Neural progenitor cell (in vitro differentiated cells): ENCODE measurements around the gene NPY4R2. TPM values are rescaled to one million over a fixed set of nuclear protein-coding genes. Genes with fewer than 3 reads are reported as not detected.
"Not testable (repeated sequence)": the region's sequence is repeated elsewhere in the genome, so short reads cannot be mapped to it uniquely, and the experiment has no call there.

Experiments used
- DNase-seq: peaks from one replicate; pipeline ENCODE4 v3.0.0-alpha.2; 2016; ENCODE audit warnings: low spot score
- H2AFZ ChIP-seq: fragments of 200-600 bp; sonication (generic); replicated peaks from 2 replicates; pipeline ENCODE4 v1.6.1; 2016; ENCODE audit warnings: antibody characterized with exemption
- H3F3A ChIP-seq: fragments of 200-600 bp; sonication (generic); 2 replicates; pipeline ENCODE4 v1.6.1; 2016; ENCODE audit warnings: antibody characterized with exemption, low read depth
- H3K27ac ChIP-seq: fragments of 200-600 bp; sonication (generic); 2 replicates; pipeline ENCODE4 v1.5.1; 2016; ENCODE audit warnings: mild to moderate bottlenecking
- H3K27me3 ChIP-seq: fragments of 200-600 bp; sonication (generic); 2 replicates; pipeline ENCODE4 v1.6.1; 2016; ENCODE audit warnings: mild to moderate bottlenecking, moderate library complexity
- H3K36me3 ChIP-seq: fragments of 200-600 bp; sonication (generic); 2 replicates; pipeline ENCODE4 v1.5.1; 2016
- H3K4me1 ChIP-seq: fragments of 200-600 bp; sonication (generic); 2 replicates; pipeline ENCODE4 v1.6.1; 2016; ENCODE audit warnings: mixed run types
- H3K4me2 ChIP-seq: fragments of 200-600 bp; sonication (generic); 2 replicates; pipeline ENCODE4 v1.6.1; 2016
- H3K4me3 ChIP-seq: fragments of 200-600 bp; sonication (generic); 2 replicates; pipeline ENCODE4 v1.5.1; 2016
- H3K79me2 ChIP-seq: fragments of 200-600 bp; sonication (generic); 2 replicates; pipeline ENCODE4 v1.6.1; 2016; ENCODE audit warnings: low read depth
- H3K9ac ChIP-seq: fragments of 200-600 bp; sonication (generic); 2 replicates; pipeline ENCODE4 v1.6.1; 2016
- H3K9me3 ChIP-seq: fragments of 200-600 bp; sonication (generic); 2 replicates; pipeline ENCODE4 v1.5.1; 2016; ENCODE audit warnings: low read depth
- H4K20me1 ChIP-seq: fragments of 200-600 bp; sonication (generic); 2 replicates; pipeline ENCODE4 v1.6.1; 2016; ENCODE audit warnings: low read depth
- H3K27ac Mint-ChIP-seq: 3 replicates; pipeline ENCODE4 v1.8.0; 2021; ENCODE audit warnings: mixed read lengths
- H3K27me3 Mint-ChIP-seq: 2 replicates; pipeline ENCODE4 v1.8.0; 2022; ENCODE audit warnings: low read depth, mild to moderate bottlenecking, inconsistent platforms, moderate library complexity, mixed read lengths; ENCODE audit not compliant: insufficient read depth
- H3K36me3 Mint-ChIP-seq: 3 replicates; pipeline ENCODE4 v1.8.0; 2021; ENCODE audit warnings: mixed read lengths
- H3K4me1 Mint-ChIP-seq: 3 replicates; pipeline ENCODE4 v1.8.0; 2021; ENCODE audit warnings: mixed read lengths
- H3K4me3 Mint-ChIP-seq: 3 replicates; pipeline ENCODE4 v1.8.0; 2021; ENCODE audit warnings: mild to moderate bottlenecking, moderate library complexity, mixed read lengths
- H3K9me3 Mint-ChIP-seq: 3 replicates; pipeline ENCODE4 v1.8.0; 2020; ENCODE audit warnings: mixed read lengths
- total RNA-seq: library from RNA; depleted of rRNA; stranded (reverse); fragments of >200 nt; gene quantifications from 2 replicates; pipeline ENCODE4 v1.2.3, GENCODE V29; 2015; ENCODE audit warnings: low replicate concordance

NPY4R2 gene
- total RNA-seq, 1 donor from 2014 or later: not detected

- not testable (repeated sequence) for H3K4me3 Mint-ChIP-seq, H3K9ac ChIP-seq, H3K79me2 ChIP-seq, H3K36me3 Mint-ChIP-seq, H3K27me3 ChIP-seq, H3K27me3 Mint-ChIP-seq, H3K9me3 Mint-ChIP-seq, H3K27ac ChIP-seq, H3K4me1 ChIP-seq, DNase-seq, H3K27ac Mint-ChIP-seq, H3K4me1 Mint-ChIP-seq, H2AFZ ChIP-seq, H3K4me3 ChIP-seq, H3F3A ChIP-seq, H4K20me1 ChIP-seq, H3K4me2 ChIP-seq, H3K9me3 ChIP-seq, H3K36me3 ChIP-seq
Observed at GRCh38 chr10:47890737-47891136, 27.7 kb upstream of the NPY4R2 start.

GRCh38 chr10:47892494-47893261, 25.8 kb upstream of the NPY4R2 start:
- not testable (repeated sequence) for H3K27me3 ChIP-seq, H3K36me3 ChIP-seq, DNase-seq, H4K20me1 ChIP-seq, H3K27ac ChIP-seq, H3K27ac Mint-ChIP-seq, H3K36me3 Mint-ChIP-seq, H3F3A ChIP-seq, H2AFZ ChIP-seq, H3K9ac ChIP-seq, H3K27me3 Mint-ChIP-seq, H3K4me1 ChIP-seq, H3K4me3 Mint-ChIP-seq, H3K4me3 ChIP-seq, H3K79me2 ChIP-seq, H3K9me3 Mint-ChIP-seq, H3K4me1 Mint-ChIP-seq, H3K4me2 ChIP-seq, H3K9me3 ChIP-seq

- not testable (repeated sequence) for H3K9ac ChIP-seq, H3K9me3 ChIP-seq, H3K9me3 Mint-ChIP-seq, H3K36me3 ChIP-seq, H3F3A ChIP-seq, H3K4me1 ChIP-seq, H2AFZ ChIP-seq, H3K4me3 ChIP-seq, H3K4me2 ChIP-seq, H3K27ac ChIP-seq, H3K79me2 ChIP-seq, DNase-seq, H3K36me3 Mint-ChIP-seq, H3K27me3 ChIP-seq, H3K4me3 Mint-ChIP-seq, H4K20me1 ChIP-seq, H3K4me1 Mint-ChIP-seq, H3K27me3 Mint-ChIP-seq
- H3K27ac Mint-ChIP-seq: peak overlapping the region; percentile 8
Observed at GRCh38 chr10:47894571-47894970, 23.9 kb upstream of the NPY4R2 start.

- not testable (repeated sequence) for H3K36me3 ChIP-seq, H3K4me1 ChIP-seq, H3K79me2 ChIP-seq, H3F3A ChIP-seq, H3K27me3 Mint-ChIP-seq, H3K9me3 ChIP-seq, DNase-seq, H3K27ac ChIP-seq, H3K4me2 ChIP-seq, H2AFZ ChIP-seq, H3K4me1 Mint-ChIP-seq, H3K27me3 ChIP-seq, H3K27ac Mint-ChIP-seq, H3K9me3 Mint-ChIP-seq, H3K4me3 ChIP-seq, H3K36me3 Mint-ChIP-seq, H3K4me3 Mint-ChIP-seq, H3K9ac ChIP-seq, H4K20me1 ChIP-seq
Observed at GRCh38 chr10:47897813-47898212, 20.6 kb upstream of the NPY4R2 start.

DNA sequence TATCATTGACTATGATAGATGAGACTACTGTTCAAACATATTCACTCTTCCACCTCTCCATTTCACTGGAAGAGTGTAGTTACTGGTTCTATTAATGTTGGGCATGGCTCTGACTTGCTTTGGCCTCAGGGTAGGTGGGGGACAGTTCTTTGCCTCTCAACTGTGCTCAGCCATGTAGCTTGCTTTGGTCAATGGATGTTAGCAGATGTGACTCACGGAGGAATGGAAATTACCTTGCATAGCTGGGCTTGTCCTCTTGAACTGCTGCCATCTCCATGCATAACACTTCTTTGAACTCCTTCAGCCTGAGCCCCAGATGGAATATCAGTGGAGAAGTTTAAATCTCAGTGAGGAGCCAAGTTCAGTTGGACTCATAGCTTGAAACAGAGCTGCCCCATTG, 9.1 kb upstream of the NPY4R2 start:
- H3K27ac Mint-ChIP-seq, H3K36me3 Mint-ChIP-seq, H3K27me3 Mint-ChIP-seq, H3K36me3 ChIP-seq, H3K4me1 Mint-ChIP-seq, H3K9me3 ChIP-seq, H3K27ac ChIP-seq, H3K27me3 ChIP-seq, H2AFZ ChIP-seq, H3K9me3 Mint-ChIP-seq, H3K79me2 ChIP-seq, H4K20me1 ChIP-seq, H3K4me3 ChIP-seq, H3K4me1 ChIP-seq, H3F3A ChIP-seq, H3K4me2 ChIP-seq, H3K9ac ChIP-seq, H3K4me3 Mint-ChIP-seq, DNase-seq: not testable (repeated sequence)

DNA sequence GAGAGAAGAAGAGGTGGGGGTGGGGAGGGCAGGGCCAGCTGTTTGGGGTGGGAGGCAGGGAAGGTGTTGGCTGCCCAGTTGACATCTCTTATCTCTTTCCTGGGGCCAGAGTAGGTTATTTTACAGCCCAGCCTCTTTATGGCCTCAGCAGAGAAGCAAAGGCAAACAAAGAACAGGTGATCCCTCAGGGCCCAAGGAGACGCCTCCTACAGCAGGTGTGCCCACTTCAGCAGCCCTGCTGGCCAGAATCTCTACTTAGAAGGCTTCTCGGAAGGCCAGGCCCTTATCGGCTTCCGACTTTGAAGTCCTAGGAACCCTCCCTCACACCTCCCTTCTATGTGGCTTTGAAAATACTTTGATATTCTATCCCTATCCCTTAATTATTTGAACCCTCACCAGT, 8.0 kb upstream of the NPY4R2 start:
- H3K9me3 Mint-ChIP-seq, H3K4me3 ChIP-seq, DNase-seq, H3F3A ChIP-seq, H3K27ac Mint-ChIP-seq, H3K36me3 Mint-ChIP-seq, H3K9me3 ChIP-seq, H3K36me3 ChIP-seq, H3K79me2 ChIP-seq, H3K27me3 Mint-ChIP-seq, H3K4me2 ChIP-seq, H3K27me3 ChIP-seq, H3K27ac ChIP-seq, H3K4me1 Mint-ChIP-seq, H3K9ac ChIP-seq, H3K4me3 Mint-ChIP-seq, H2AFZ ChIP-seq, H3K4me1 ChIP-seq, H4K20me1 ChIP-seq: not testable (repeated sequence)

DNA sequence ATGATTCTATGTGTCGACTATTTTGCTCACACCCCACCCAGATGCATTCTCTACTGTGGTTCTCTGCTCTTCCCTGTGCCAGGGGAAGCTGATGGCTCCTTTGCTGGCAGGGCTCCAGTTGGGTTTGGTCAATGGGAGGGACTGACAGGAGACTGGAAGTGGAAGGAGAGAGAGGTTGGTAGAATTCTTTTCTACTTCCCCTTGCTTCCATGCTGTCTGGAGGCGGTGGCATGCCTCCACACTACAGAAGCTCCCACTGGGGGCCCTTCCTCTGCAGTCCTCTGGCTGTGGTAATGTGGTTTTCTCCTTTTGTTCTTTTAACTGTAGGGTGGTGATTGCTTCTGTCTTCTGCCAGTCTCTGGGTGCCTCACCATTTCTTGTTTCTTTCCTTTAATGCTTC, 4.4 kb upstream of the NPY4R2 start:
- H2AFZ ChIP-seq, H3F3A ChIP-seq, H3K9me3 Mint-ChIP-seq, H3K79me2 ChIP-seq, H4K20me1 ChIP-seq, H3K27me3 Mint-ChIP-seq, H3K9ac ChIP-seq, H3K4me2 ChIP-seq, H3K4me1 ChIP-seq, H3K27ac Mint-ChIP-seq, H3K27me3 ChIP-seq, H3K4me3 ChIP-seq, H3K4me3 Mint-ChIP-seq, H3K4me1 Mint-ChIP-seq, H3K36me3 Mint-ChIP-seq, H3K27ac ChIP-seq, H3K36me3 ChIP-seq, DNase-seq, H3K9me3 ChIP-seq: not testable (repeated sequence)

DNA sequence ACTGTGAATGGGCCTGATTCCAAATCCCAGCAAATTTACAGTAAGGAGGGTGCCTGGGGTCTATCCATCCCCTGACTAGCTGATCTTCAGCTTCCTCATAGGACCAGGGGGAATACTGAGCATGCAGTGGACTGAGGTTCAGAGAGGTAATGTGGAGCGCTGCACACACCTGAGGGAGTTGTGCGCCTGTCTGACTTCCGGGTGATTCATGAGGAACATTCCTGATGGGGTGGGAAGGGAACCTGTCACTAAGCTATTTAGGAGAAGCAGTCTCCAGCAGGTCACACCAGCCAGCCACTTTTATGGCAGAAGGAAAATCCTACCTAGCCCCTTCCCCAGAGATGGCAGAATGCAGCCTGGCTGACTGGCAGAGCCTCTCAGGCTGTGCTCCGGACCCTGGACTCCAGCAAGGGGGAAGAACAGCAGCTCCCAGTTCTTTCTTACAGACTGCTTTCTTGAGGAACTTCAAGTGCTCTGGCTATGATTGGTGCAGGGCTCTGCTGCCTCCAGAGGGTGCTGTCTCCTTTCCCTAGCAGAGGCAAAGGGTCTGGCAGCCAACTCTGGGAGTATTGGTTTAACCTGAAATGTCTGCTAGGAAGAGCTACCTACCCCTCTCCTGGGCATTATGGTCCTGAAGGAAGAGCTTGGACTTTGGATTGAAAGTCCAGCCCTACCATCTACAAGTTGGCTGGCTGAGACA, 2.5 kb upstream of the NPY4R2 start:
- H3K9ac ChIP-seq, H3K4me3 Mint-ChIP-seq, H3K27ac Mint-ChIP-seq, H3K27me3 Mint-ChIP-seq, H3K4me1 ChIP-seq, H3K36me3 Mint-ChIP-seq, H3K9me3 Mint-ChIP-seq, H3K9me3 ChIP-seq, DNase-seq, H3K4me2 ChIP-seq, H3F3A ChIP-seq, H3K27me3 ChIP-seq, H3K36me3 ChIP-seq, H3K4me3 ChIP-seq, H3K79me2 ChIP-seq, H2AFZ ChIP-seq, H3K27ac ChIP-seq, H4K20me1 ChIP-seq, H3K4me1 Mint-ChIP-seq: not testable (repeated sequence)
